ENCODE data around the gene PSD4. TPM values are rescaled to one million over a fixed set of nuclear protein-coding genes. Genes with fewer than 3 reads are reported as not detected.

Gene PSD4
- total RNA-seq, 1 donor from 2014 or later, result 11.2 TPM

- H3K27ac ChIP-seq, result peak overlapping the region in 1 of 2 donors; percentile 67
- no peaks in the 10 kb centered on the region for H3K27me3 ChIP-seq
- no peak for TF ChIP-seq CTCF (IDR thresholded peaks at IDR 0.05)
- H3K9me3 ChIP-seq, result no peaks in the 10 kb centered on the region
- no peaks in the 10 kb centered on the region for H3K36me3 ChIP-seq
- peak overlapping the region in 1 of 2 donors; percentile 60 for H3K4me3 ChIP-seq
- intact Hi-C loops (cut with DNase I), result no loop called here
- H3K4me1 ChIP-seq, result peaks cover 3 to 14% of the 10 kb centered on the region in 2 donors
- no peak for DNase-seq (ENCODE audit: low spot score in 2 of 2)
These were observed 62.8 kb downstream of the PSD4 start for GRCh38 chr2:113236367-113237159.

GRCh38 chr2:113237604-113238160 lies 63.9 kb downstream of the PSD4 start:
- Histone ChIP-seq H3K27ac (no peak overlapping the region), H3K4me1 (peaks cover 3 to 18% of the 10 kb centered on the region in 2 donors), H3K4me3 (no peak overlapping the region), H3K9me3 (no peaks in the 10 kb centered on the region), H3K36me3 (no peaks in the 10 kb centered on the region), H3K27me3 (no peaks in the 10 kb centered on the region)
- no peak for TF ChIP-seq CTCF (IDR thresholded peaks at IDR 0.05)
- no peak for DNase-seq (ENCODE audit: low spot score in 2 of 2)
- intact Hi-C loops (cut with DNase I), result no loop called here

GRCh38 chr2:113238871-113239839 lies 65.4 kb downstream of the PSD4 start:
- no peak for TF ChIP-seq CTCF (IDR thresholded peaks at IDR 0.05)
- intact Hi-C loops (cut with DNase I), result no loop called here
- peak overlapping the region; percentile 57 to 67 for H3K27ac ChIP-seq

GRCh38 chr2:113240150-113240914 lies 66.6 kb downstream of the PSD4 start:
- H3K4me1 ChIP-seq, result peaks cover 3 to 18% of the 10 kb centered on the region in 2 donors
- no peaks in the 10 kb centered on the region for H3K27me3 ChIP-seq
- TF ChIP-seq CTCF (IDR thresholded peaks at IDR 0.05), result no peak
- no peaks in the 10 kb centered on the region for H3K9me3 ChIP-seq
- peak; percentile 79 to 93 for DNase-seq (ENCODE audit: low spot score in 2 of 2)
- intact Hi-C loops (cut with DNase I), result loop anchor here (1.0 to 2.0 kb wide), 2 partner anchors 41 to 42 kb away; no protein-coding TSS in a partner anchor
- peak overlapping the region; percentile 72 for H3K27ac ChIP-seq
- peak overlapping the region in 1 of 2 donors; percentile 9 for H3K4me3 ChIP-seq
- no peaks in the 10 kb centered on the region for H3K36me3 ChIP-seq

More at GRCh38 chr2:113238871-113239839, 65.4 kb downstream of the PSD4 start:
- no peaks in the 10 kb centered on the region for H3K9me3 ChIP-seq
- DNase-seq (ENCODE audit: low spot score in 2 of 2), result no peak
- H3K36me3 ChIP-seq, result no peaks in the 10 kb centered on the region
- no peak overlapping the region for H3K4me3 ChIP-seq
- peaks cover 3 to 18% of the 10 kb centered on the region in 2 donors for H3K4me1 ChIP-seq
- H3K27me3 ChIP-seq, result no peaks in the 10 kb centered on the region
